A204.1 (cell line): ENCODE measurements around the gene CFDP1.

Source experiments
- FAIRE-seq: peaks from 2 replicates; lab custom pipeline; 2012; peaks lifted over from hg19 to GRCh38; lab: Jason Lieb, UNC

Gene CFDP1

GRCh38 chr16:75406943-75407342, 26.4 kb downstream of the CFDP1 start:
- no peak for FAIRE-seq

GRCh38 chr16:75402821-75403475, 30.4 kb downstream of the CFDP1 start:
- FAIRE-seq, result peak; percentile 94

GRCh38 chr16:75402159-75402820, 31.0 kb downstream of the CFDP1 start:
- FAIRE-seq, result no peak

GRCh38 chr16:75401691-75402090, 31.6 kb downstream of the CFDP1 start:
- no peak for FAIRE-seq

- no peak for FAIRE-seq
These were observed 35.0 kb downstream of the CFDP1 start for GRCh38 chr16:75398333-75398732.

GRCh38 chr16:75394941-75395340, 38.4 kb downstream of the CFDP1 start:
- FAIRE-seq, result no peak

- no peak for FAIRE-seq
These were observed 40.4 kb downstream of the CFDP1 start for GRCh38 chr16:75392906-75393305.

GRCh38 chr16:75390926-75391653, 42.2 kb downstream of the CFDP1 start:
- FAIRE-seq, result no peak

- FAIRE-seq, result no peak
These were observed 44.1 kb downstream of the CFDP1 start for GRCh38 chr16:75389096-75389690.

- FAIRE-seq, result no peak
These were observed 45.4 kb downstream of the CFDP1 start for GRCh38 chr16:75387951-75388350.

GRCh38 chr16:75385507-75386152, 47.7 kb downstream of the CFDP1 start:
- peak; percentile 97 for FAIRE-seq

- no peak for FAIRE-seq
These were observed 50.2 kb downstream of the CFDP1 start for GRCh38 chr16:75383141-75383540.

- FAIRE-seq, result no peak
These were observed 50.7 kb downstream of the CFDP1 start for GRCh38 chr16:75382611-75383010.

GRCh38 chr16:75380870-75381269, 52.4 kb downstream of the CFDP1 start:
- no peak for FAIRE-seq

- no peak for FAIRE-seq
These were observed 53.1 kb downstream of the CFDP1 start for GRCh38 chr16:75379911-75380847.

- FAIRE-seq, result no peak
These were observed 54.0 kb downstream of the CFDP1 start for GRCh38 chr16:75379339-75379738.

- no peak for FAIRE-seq
These were observed 54.7 kb downstream of the CFDP1 start for GRCh38 chr16:75378616-75379015.

GRCh38 chr16:75377729-75378386, 55.4 kb downstream of the CFDP1 start:
- FAIRE-seq, result no peak

GRCh38 chr16:75376475-75377161, 56.7 kb downstream of the CFDP1 start:
- FAIRE-seq, result no peak

- no peak for FAIRE-seq
These were observed 58.9 kb downstream of the CFDP1 start for GRCh38 chr16:75374388-75374787.
